PC-9 (cell line): ENCODE data around the gene ZNF555. TPM values are rescaled to one million over a fixed set of nuclear protein-coding genes. Genes with fewer than 3 reads are reported as not detected.

ENCODE experiments used
- BruUV-seq: library from RNA; stranded (reverse); fragments of 400-500 nt; replicated peaks from 2 replicates; lab custom pipeline; 2021; lab: Mats Ljungman, UMichigan
- CTCF ChIA-PET: fragments of 300-600 bp; sonication (Branson Sonifier 250); formaldehyde crosslinking; loops from one replicate; lab custom pipeline; 2022; ENCODE audit warnings: antibody characterized with exemption; lab: Charles Lee
- POLR2A ChIA-PET: fragments of 300-600 bp; sonication (Branson Sonifier 250); formaldehyde crosslinking; loops from one replicate; lab custom pipeline; 2022; ENCODE audit warnings: antibody characterized with exemption; ENCODE audit not compliant: unreplicated experiment; lab: Charles Lee
- DNase-seq, 2 experiments: peaks; one replicate each; pipeline versions ENCODE4 v3.0.0 to v3.0.0-alpha.2; 2015 to 2022; ENCODE audit warnings: mixed read lengths in 1 of 2
- H2AFZ ChIP-seq: fragments of 200-600 bp; sonication (generic); 2 replicates; pipeline ENCODE4 v1.8.1; 2017; ENCODE audit warnings: antibody characterized with exemption
- H3F3A ChIP-seq: fragments of 200-600 bp; sonication (generic); 2 replicates; pipeline ENCODE4 v1.8.1; 2017; ENCODE audit warnings: antibody characterized with exemption, mild to moderate bottlenecking, low read depth; ENCODE audit not compliant: insufficient read depth
- H3K27ac ChIP-seq: fragments of 200-600 bp; sonication (generic); 2 replicates; pipeline ENCODE4 v1.6.1; 2016; ENCODE audit warnings: mixed run types
- H3K27me3 ChIP-seq: fragments of 200-600 bp; sonication (generic); 2 replicates; pipeline ENCODE4 v1.6.1; 2016; ENCODE audit warnings: low read depth, mixed run types; ENCODE audit not compliant: insufficient read depth
- H3K36me3 ChIP-seq: fragments of 200-600 bp; sonication (generic); 2 replicates; pipeline ENCODE4 v1.6.1; 2016; ENCODE audit warnings: low read depth, mixed run types
- H3K4me1 ChIP-seq: fragments of 200-600 bp; sonication (generic); replicated peaks from 2 replicates; pipeline ENCODE4 v1.6.1; 2016; ENCODE audit warnings: mixed run types; ENCODE audit not compliant: insufficient read depth
- H3K4me2 ChIP-seq: fragments of 200-600 bp; sonication (generic); 2 replicates; pipeline ENCODE4 v1.6.1; 2017; ENCODE audit warnings: mixed run types
- H3K4me3 ChIP-seq: fragments of 200-600 bp; sonication (generic); 2 replicates; pipeline ENCODE4 v1.6.1; 2016; ENCODE audit warnings: mixed run types
- H3K79me2 ChIP-seq: fragments of 200-600 bp; sonication (generic); 2 replicates; pipeline ENCODE4 v1.6.1; 2017; ENCODE audit warnings: low read depth, mixed run types
- H3K9me2 ChIP-seq: fragments of 200-600 bp; sonication (generic); 2 replicates; pipeline ENCODE4 v1.8.1; 2017; ENCODE audit warnings: mild to moderate bottlenecking; ENCODE audit not compliant: insufficient read depth
- H3K9me3 ChIP-seq: fragments of 200-600 bp; sonication (generic); 2 replicates; pipeline ENCODE4 v1.8.1; 2016; ENCODE audit warnings: low read depth; ENCODE audit not compliant: insufficient read depth
- H4K20me1 ChIP-seq: fragments of 200-600 bp; sonication (generic); 2 replicates; pipeline ENCODE4 v1.8.1; 2017; ENCODE audit not compliant: insufficient read depth
- CTCF ChIP-seq: fragments of 200-600 bp; sonication (generic); conservative IDR thresholded peaks from 2 replicates; pipeline ENCODE4 v1.6.1; 2017; ENCODE audit warnings: mixed run types, antibody characterized with exemption, mild to moderate bottlenecking, moderate library complexity
- EZH2 ChIP-seq: fragments of 200-600 bp; sonication (generic); IDR thresholded peaks from 2 replicates; pipeline ENCODE4 v1.8.0; 2017; ENCODE audit warnings: antibody characterized with exemption, low read depth
- intact Hi-C: fragments of 100-400 bp; cut with micrococcal nuclease; formaldehyde crosslinking; loops from one replicate; pipeline ENCODE4 v1.10.0; 2022; ENCODE audit not compliant: unreplicated experiment
- total RNA-seq: library from RNA; stranded (reverse); gene quantifications from 2 replicates; pipeline ENCODE4 v1.2.3, GENCODE V29; 2021

The ZNF555 gene
- total RNA-seq, 1 experiment from 2014 or later, result 2.2 TPM

GRCh38 chr19:2793126-2793525, 48.1 kb upstream of the ZNF555 start:
- H3K36me3 ChIP-seq, result no peaks in the 10 kb centered on the region
- no peaks in the 10 kb centered on the region for H4K20me1 ChIP-seq
- peaks cover 1% of the 10 kb centered on the region; the same call in 1 of the 2 replicates for H3K79me2 ChIP-seq
- no peak for TF ChIP-seq EZH2
- no peak for TF ChIP-seq CTCF
- no peak overlapping the region for H3K27ac ChIP-seq
- ChIA-PET CTCF (no interaction called here), POLR2A (no interaction called here)
- BruUV-seq, result no TSS peak
- intact Hi-C loops, result no loop called here
- H3F3A ChIP-seq, result no peaks in the 10 kb centered on the region
- H3K4me3 ChIP-seq, result no peak overlapping the region
- H2AFZ ChIP-seq, result no peak overlapping the region
- no peaks in the 10 kb centered on the region for H3K27me3 ChIP-seq
- no peak overlapping the region for H3K4me2 ChIP-seq
- no peak for DNase-seq
- no peaks in the 10 kb centered on the region for H3K4me1 ChIP-seq
- no peaks in the 10 kb centered on the region for H3K9me2 ChIP-seq
- H3K9me3 ChIP-seq, result no peaks in the 10 kb centered on the region

- no TSS peak for BruUV-seq
- no peak overlapping the region for H3K27ac ChIP-seq
- no peak for TF ChIP-seq EZH2
- no peak for TF ChIP-seq CTCF
- no peaks in the 10 kb centered on the region for H3K36me3 ChIP-seq
- no peaks in the 10 kb centered on the region for H3F3A ChIP-seq
- H4K20me1 ChIP-seq, result no peaks in the 10 kb centered on the region
- POLR2A ChIA-PET, result no interaction called here
- H2AFZ ChIP-seq, result no peak overlapping the region
- no peaks in the 10 kb centered on the region for H3K27me3 ChIP-seq
- H3K4me2 ChIP-seq, result no peak overlapping the region
- H3K79me2 ChIP-seq, result no peaks in the 10 kb centered on the region
- no peak overlapping the region for H3K4me3 ChIP-seq
- H3K4me1 ChIP-seq, result no peaks in the 10 kb centered on the region
- intact Hi-C loops, result no loop called here
- no peak for DNase-seq
- H3K9me2 ChIP-seq, result no peaks in the 10 kb centered on the region
- no peaks in the 10 kb centered on the region for H3K9me3 ChIP-seq
- CTCF ChIA-PET, result no interaction called here
These were observed 47.7 kb upstream of the ZNF555 start for GRCh38 chr19:2793577-2793976.

- CTCF ChIA-PET, result no interaction called here
- intact Hi-C loops, result no loop called here
These were observed 45.2 kb upstream of the ZNF555 start for GRCh38 chr19:2795827-2796658.

More at GRCh38 chr19:2795827-2796658, 45.2 kb upstream of the ZNF555 start:
- TF ChIP-seq CTCF, result no peak
- no peak for TF ChIP-seq EZH2
- BruUV-seq, result no TSS peak
- Histone ChIP-seq H3K27me3 (no peaks in the 10 kb centered on the region), H2AFZ (no peak overlapping the region), H3K27ac (no peak overlapping the region), H3K79me2 (no peaks in the 10 kb centered on the region), H3K36me3 (no peaks in the 10 kb centered on the region), H3K4me1 (no peaks in the 10 kb centered on the region), H3K9me3 (no peaks in the 10 kb centered on the region), H3K4me3 (no peak overlapping the region), H3K4me2 (no peak overlapping the region), H4K20me1 (no peaks in the 10 kb centered on the region), H3F3A (no peaks in the 10 kb centered on the region), H3K9me2 (no peaks in the 10 kb centered on the region)
- DNase-seq, result no peak
- POLR2A ChIA-PET, result no interaction called here
